Thyroid gland (tissue), 4 donors: ENCODE data around the gene BAG2. TPM values are rescaled to one million over a fixed set of nuclear protein-coding genes. Genes with fewer than 3 reads are reported as not detected.

ENCODE experiments used
- DNase-seq, 2 donors: peaks; one replicate each; pipeline ENCODE4 v3.0.0-alpha.2; 2019
- H3K27ac ChIP-seq, 3 donors: fragments of 200-600 bp; sonication (generic); 1 replicate in 2 of 3; 2 replicates in 1 of 3; pipeline ENCODE4 v1.5.1; 2016 to 2019; ENCODE audit warnings: mild to moderate bottlenecking in 1 of 3, moderate library complexity in 1 of 3
- H3K27me3 ChIP-seq: fragments of 200-600 bp; sonication (generic); one replicate; pipeline ENCODE4 v1.5.1; 2019
- H3K36me3 ChIP-seq, 2 donors: fragments of 200-600 bp; sonication (generic); one replicate each; pipeline ENCODE4 v1.5.1; 2016 to 2019
- H3K4me1 ChIP-seq, 2 donors: fragments of 200-600 bp; sonication (generic); one replicate each; pipeline ENCODE4 v1.5.1; 2017 to 2019
- H3K4me3 ChIP-seq, 3 donors: fragments of 200-600 bp; sonication (generic); replicated peaks in 1 of 3; 1 replicate in 2 of 3; 2 replicates in 1 of 3; pipeline ENCODE4 v1.5.1; 2016; ENCODE audit warnings: mild to moderate bottlenecking in 1 of 3
- H3K9me3 ChIP-seq: fragments of 200-600 bp; sonication (generic); one replicate; pipeline ENCODE4 v1.5.1; 2017
- POLR2A ChIP-seq, 2 donors: fragments of 450-650 bp; IDR thresholded peaks; one replicate each; pipeline ENCODE4 v1.6.1; 2017; ENCODE audit warnings: antibody characterized with exemption in 2 of 2, mild to moderate bottlenecking in 2 of 2, moderate library complexity in 1 of 2
- WGBS, 2 donors: methylation state at CpG; one replicate each; pipeline ENCODE4 v1.1.5; 2017; 5-methylcytosine and 5-hydroxymethylcytosine counted together
- intact Hi-C: fragments of 100-400 bp; cut with DNase I; formaldehyde crosslinking; loops from one replicate; pipeline ENCODE4 v1.15.1; 2023
- total RNA-seq, 4 donors: library from RNA; depleted of rRNA; stranded (reverse); fragments of >200 nt; gene quantifications; one replicate each; pipeline ENCODE4 v1.2.3, GENCODE V29; 2016
- TF ChIP-seq, protein P1 (sequence below), 6 experiments: fragments of 200-600 bp in 3 of 6; fragments of 450-650 bp in 3 of 6; sonication (generic) in 3 of 6; IDR thresholded peaks; one replicate each; pipeline ENCODE4 v1.5.1; 2016 to 2019; ENCODE audit warnings: antibody characterized with exemption in 6 of 6, mild to moderate bottlenecking in 2 of 6, inconsistent platforms in 1 of 6, moderate library complexity in 1 of 6

BAG2 gene
- total RNA-seq, 4 donors from 2014 or later: 9.5 to 11.5 (median 10.9) TPM

DNA sequence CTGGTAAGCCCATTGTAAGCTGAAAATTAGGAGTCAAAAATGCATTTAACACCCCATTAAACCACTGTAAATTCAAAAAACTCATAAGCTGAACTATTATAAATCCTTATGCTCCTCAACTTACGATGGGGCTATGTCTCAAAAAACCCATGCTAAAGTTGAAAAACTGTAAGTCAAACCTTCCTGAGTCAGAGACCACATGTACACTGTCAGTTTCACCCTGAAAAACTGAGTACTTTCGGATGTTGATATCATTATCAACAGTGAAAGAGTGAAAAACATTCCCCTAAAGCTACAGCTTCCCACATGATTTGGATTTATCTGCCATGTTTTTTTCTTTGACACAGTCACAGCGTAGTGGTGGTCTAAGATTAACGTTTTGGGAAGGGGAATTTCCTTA, 35.7 kb downstream of the BAG2 start:
- Histone ChIP-seq H3K9me3 (no peaks in the 10 kb centered on the region), H3K4me3 (no peak overlapping the region), H3K27me3 (no peaks in the 10 kb centered on the region), H3K27ac (no peak overlapping the region), H3K4me1 (peaks cover 8 to 25% of the 10 kb centered on the region in 2 donors), H3K36me3 (no peaks in the 10 kb centered on the region)
- no peak for DNase-seq
- 96 to 98% methylated on average over 4 of the region's 4 CpGs for WGBS, 2 donors
- TF ChIP-seq, protein P1, sequence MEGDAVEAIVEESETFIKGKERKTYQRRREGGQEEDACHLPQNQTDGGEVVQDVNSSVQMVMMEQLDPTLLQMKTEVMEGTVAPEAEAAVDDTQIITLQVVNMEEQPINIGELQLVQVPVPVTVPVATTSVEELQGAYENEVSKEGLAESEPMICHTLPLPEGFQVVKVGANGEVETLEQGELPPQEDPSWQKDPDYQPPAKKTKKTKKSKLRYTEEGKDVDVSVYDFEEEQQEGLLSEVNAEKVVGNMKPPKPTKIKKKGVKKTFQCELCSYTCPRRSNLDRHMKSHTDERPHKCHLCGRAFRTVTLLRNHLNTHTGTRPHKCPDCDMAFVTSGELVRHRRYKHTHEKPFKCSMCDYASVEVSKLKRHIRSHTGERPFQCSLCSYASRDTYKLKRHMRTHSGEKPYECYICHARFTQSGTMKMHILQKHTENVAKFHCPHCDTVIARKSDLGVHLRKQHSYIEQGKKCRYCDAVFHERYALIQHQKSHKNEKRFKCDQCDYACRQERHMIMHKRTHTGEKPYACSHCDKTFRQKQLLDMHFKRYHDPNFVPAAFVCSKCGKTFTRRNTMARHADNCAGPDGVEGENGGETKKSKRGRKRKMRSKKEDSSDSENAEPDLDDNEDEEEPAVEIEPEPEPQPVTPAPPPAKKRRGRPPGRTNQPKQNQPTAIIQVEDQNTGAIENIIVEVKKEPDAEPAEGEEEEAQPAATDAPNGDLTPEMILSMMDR (IDR thresholded peaks at IDR 0.05): no peak
- no peak for TF ChIP-seq POLR2A (IDR thresholded peaks at IDR 0.05)
- intact Hi-C loops: no loop called here

DNA sequence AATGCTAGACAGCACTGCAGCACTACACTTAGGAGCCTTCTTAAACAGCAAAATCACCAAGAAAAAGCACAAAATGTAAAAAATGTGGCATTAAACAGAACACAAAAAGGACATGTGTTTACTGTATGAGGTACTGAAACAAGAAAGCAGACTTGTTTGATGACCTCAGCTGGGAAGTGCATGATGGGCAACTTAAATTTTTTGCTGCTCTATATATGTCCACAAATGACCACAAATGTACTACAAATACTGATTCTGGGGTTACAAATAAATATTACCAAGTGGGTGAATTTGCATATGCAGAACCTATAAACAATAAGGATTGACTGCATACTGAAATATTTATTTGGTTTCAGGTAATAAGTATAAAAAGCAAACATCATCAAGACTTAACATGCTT, 36.9 kb downstream of the BAG2 start:
- no peaks in the 10 kb centered on the region for H3K27me3 ChIP-seq
- peaks cover 8 to 25% of the 10 kb centered on the region in 2 donors for H3K4me1 ChIP-seq
- no peaks in the 10 kb centered on the region for H3K36me3 ChIP-seq
- intact Hi-C loops: no loop called here
- no peaks in the 10 kb centered on the region for H3K9me3 ChIP-seq
- DNase-seq: no peak
- no peak overlapping the region for H3K4me3 ChIP-seq
- H3K27ac ChIP-seq: no peak overlapping the region
- TF ChIP-seq, protein P1 (IDR thresholded peaks at IDR 0.05): no peak
- TF ChIP-seq POLR2A (IDR thresholded peaks at IDR 0.05): no peak

GRCh38 chr6:57210060-57210459, 37.9 kb downstream of the BAG2 start:
- Histone ChIP-seq H3K4me3 (no peak overlapping the region), H3K36me3 (no peaks in the 10 kb centered on the region), H3K27ac (no peak overlapping the region), H3K4me1 (peaks cover 8 to 25% of the 10 kb centered on the region in 2 donors), H3K9me3 (no peaks in the 10 kb centered on the region), H3K27me3 (no peaks in the 10 kb centered on the region)
- intact Hi-C loops: no loop called here
- no peak for DNase-seq
- 90 to 94% methylated on average over 5 of the region's 5 CpGs for WGBS, 2 donors
- TF ChIP-seq, protein P1 (IDR thresholded peaks at IDR 0.05): no peak
- no peak for TF ChIP-seq POLR2A (IDR thresholded peaks at IDR 0.05)

- H3K27me3 ChIP-seq: no peaks in the 10 kb centered on the region
- 92 to 97% methylated on average over 1 of the region's 1 CpG for WGBS, 2 donors
- TF ChIP-seq POLR2A (IDR thresholded peaks at IDR 0.05): no peak
- TF ChIP-seq, protein P1 (IDR thresholded peaks at IDR 0.05): no peak
- no peaks in the 10 kb centered on the region for H3K9me3 ChIP-seq
- no peaks in the 10 kb centered on the region for H3K36me3 ChIP-seq
- no peak overlapping the region for H3K4me3 ChIP-seq
- no peak overlapping the region for H3K27ac ChIP-seq
- peaks cover 9 to 25% of the 10 kb centered on the region in 2 donors for H3K4me1 ChIP-seq
- DNase-seq: no peak
- intact Hi-C loops: no loop called here
Measured at GRCh38 chr6:57215260-57215659, 43.1 kb downstream of the BAG2 start.

DNA sequence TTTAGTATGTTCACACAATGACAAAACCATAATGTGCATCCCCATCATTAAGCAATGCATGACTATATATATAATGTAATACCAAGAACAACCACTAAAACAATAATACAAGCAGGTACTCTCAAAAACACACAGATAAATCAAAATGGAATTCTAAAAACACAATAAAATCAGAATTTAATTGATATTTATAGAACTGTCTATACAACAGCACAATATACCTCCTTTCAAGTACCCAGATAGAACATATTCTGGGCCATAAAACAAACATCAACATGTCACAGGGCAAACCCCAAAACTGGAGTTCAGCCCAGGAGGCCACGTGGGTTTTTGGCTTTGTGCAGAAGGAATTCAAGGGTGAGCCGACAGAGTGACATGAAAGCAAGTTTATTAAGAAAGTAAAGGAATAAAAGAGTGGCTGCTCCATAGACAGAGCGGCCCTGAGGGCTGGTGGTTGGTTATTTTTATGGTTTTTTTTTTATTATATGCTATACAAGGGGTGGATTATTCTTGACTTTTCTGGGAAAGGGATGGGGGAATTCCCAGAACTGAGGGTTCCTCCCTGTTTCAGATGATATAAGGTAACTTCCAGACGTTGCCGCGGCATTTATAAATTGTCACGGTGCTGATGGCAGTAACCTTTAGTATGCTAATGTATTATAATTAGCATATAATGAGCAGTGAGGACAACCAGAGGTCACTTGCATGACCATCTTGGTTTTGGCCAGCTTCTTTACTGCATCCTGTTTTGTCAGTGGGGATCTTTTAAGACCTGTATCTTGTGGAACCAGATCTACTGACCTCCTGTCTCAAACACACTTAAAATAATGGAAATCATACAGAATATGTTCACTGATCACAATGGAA, 44.3 kb downstream of the BAG2 start:
- TF ChIP-seq POLR2A (IDR thresholded peaks at IDR 0.05): no peak
- TF ChIP-seq, protein P1 (IDR thresholded peaks at IDR 0.05): peak in 2 of 6 experiments; percentile 7 to 11
- WGBS, 2 donors: 88 to 89% methylated on average over 7 of the region's 7 CpGs
- Histone ChIP-seq H3K27me3 (no peaks in the 10 kb centered on the region), H3K36me3 (no peaks in the 10 kb centered on the region), H3K27ac (no peak overlapping the region), H3K4me1 (peaks cover 4 to 19% of the 10 kb centered on the region in 2 donors), H3K9me3 (no peaks in the 10 kb centered on the region), H3K4me3 (no peak overlapping the region)
- DNase-seq: peak in 1 of 2 donors; percentile 31
- intact Hi-C loops: no loop called here
